Measurements from ENCODE around the gene MBOAT7.

MBOAT7 gene

DNA sequence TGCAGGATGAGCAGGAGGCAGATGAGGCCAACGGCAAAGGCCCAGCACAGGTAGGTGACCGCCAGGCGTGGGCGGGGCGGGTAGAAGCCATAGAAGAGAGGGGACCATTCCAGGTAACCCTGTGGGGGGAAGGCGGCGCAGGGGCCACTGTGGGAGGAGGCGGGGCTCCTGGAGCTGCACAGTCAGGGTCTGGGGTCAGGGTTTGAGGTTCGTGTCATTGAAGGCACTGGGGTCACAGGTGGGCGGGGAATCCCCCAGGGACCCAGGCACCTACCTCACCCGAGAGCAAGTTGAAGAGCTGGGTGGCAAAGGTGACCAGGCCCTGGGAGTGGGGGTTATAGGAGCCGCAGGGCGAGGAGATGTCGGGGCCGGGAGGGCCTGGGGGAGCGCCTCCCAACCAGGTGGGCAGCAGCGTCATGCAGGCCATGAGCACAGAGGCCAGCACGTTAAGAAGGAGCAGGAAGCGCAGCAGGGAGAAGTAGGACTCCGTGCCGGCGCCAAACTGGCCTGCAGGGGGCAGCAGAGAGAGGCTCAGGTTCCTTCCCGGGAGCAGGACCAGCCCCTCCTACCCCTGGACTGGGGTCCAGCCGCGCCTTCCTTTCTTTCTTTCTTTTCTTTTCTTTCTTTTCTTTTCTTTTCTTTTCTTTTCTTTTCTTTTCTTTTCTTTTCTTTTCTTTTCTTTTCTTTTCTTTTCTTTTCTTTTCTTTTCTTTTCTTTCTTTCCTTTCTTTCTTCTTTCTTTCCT lies 21.0 kb downstream of the MBOAT7 start:
- TF ChIP-seq, protein P1, sequence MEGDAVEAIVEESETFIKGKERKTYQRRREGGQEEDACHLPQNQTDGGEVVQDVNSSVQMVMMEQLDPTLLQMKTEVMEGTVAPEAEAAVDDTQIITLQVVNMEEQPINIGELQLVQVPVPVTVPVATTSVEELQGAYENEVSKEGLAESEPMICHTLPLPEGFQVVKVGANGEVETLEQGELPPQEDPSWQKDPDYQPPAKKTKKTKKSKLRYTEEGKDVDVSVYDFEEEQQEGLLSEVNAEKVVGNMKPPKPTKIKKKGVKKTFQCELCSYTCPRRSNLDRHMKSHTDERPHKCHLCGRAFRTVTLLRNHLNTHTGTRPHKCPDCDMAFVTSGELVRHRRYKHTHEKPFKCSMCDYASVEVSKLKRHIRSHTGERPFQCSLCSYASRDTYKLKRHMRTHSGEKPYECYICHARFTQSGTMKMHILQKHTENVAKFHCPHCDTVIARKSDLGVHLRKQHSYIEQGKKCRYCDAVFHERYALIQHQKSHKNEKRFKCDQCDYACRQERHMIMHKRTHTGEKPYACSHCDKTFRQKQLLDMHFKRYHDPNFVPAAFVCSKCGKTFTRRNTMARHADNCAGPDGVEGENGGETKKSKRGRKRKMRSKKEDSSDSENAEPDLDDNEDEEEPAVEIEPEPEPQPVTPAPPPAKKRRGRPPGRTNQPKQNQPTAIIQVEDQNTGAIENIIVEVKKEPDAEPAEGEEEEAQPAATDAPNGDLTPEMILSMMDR (IDR thresholded peaks at IDR 0.05; ENCODE audit: insufficient read depth, missing control alignments): peak; percentile 78
- peak; percentile 88 for DNase-seq (ENCODE audit: insufficient read length, low spot score)
- no peak for FAIRE-seq

DNA sequence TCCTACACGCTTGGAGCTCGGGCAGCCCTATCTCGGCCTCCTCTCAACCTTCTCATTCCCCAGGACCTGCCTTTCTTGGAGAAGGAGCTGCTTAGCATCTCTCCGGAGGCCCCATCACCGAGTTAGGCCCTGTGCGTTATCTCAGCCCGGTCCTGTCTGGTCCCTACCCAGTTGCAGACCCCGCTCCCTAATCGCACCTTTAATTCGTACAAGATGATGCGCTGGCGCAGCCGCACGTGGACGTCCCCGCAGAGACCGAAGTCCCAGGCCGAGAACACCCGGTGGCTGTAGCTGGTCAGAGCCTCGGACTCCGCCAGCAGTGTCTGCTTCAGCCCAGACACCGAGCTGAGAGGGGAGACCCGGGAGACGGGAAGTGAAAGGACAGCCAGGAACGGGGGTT lies 24.2 kb downstream of the MBOAT7 start:
- no peak for FAIRE-seq
- TF ChIP-seq, protein P1 (IDR thresholded peaks at IDR 0.05; ENCODE audit: insufficient read depth, missing control alignments): no peak

DNA sequence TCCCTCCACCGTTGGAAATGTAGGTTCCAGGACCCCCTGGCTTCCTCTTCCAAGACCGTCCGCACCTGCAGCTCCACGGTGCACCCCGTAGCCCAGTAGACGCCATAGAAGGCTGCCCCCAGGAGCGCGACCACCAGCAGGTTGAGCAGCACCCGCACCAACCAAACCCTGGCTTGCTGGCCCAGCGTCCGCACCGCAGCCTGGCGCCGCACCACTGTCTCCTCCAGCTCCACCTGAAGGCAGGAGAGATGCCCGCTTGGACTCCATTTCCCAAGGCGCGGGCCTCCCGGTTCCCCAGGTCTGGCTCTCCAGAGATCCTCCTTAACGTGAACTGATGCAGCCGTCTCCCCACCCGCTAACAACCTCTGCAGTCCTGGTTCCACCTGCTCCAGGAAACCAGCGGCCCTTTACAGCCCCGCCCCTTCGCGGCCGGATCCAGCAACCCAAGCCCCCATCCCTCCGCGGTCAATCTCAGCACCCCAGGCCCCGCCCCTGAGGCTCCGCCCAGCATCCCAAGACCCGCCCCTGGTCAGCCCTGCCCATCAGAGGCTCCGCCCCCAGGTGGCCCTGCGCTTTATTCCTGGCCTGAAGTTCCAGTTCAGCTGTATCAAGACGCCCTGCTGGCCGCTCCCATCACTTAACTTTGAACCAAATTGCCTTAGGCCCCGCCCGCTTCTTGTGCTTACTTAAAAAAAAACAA lies 24.9 kb downstream of the MBOAT7 start:
- no peak for DNase-seq (ENCODE audit: insufficient read length, low spot score)
- no peak for FAIRE-seq
- TF ChIP-seq, protein P1 (IDR thresholded peaks at IDR 0.05; ENCODE audit: insufficient read depth, missing control alignments): no peak

More for the DNA sequence above, 24.2 kb downstream of the MBOAT7 start:
- no peak for DNase-seq (ENCODE audit: insufficient read length, low spot score)

DNA sequence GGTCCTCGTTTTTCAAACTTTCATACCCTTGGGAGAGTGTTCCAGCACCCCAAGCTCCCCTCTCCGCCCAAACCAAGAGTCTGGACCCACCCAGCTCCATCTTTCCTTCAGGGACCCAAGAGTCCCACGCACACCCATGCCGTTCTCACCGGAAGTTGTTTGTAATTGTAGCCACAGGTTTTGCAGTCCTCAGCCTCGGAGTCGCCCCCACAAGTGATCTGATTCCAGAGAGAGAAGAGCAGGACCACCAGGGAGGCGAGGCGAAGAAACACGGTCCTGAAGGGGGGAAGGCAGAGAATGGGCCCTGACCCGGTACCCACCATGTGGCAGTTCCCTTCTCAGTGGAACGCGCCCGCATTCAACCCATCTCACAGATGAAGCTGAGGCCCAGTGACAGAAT lies 26.5 kb downstream of the MBOAT7 start:
- TF ChIP-seq, protein P1 (IDR thresholded peaks at IDR 0.05; ENCODE audit: insufficient read depth, missing control alignments): no peak
- FAIRE-seq: no peak

DNA sequence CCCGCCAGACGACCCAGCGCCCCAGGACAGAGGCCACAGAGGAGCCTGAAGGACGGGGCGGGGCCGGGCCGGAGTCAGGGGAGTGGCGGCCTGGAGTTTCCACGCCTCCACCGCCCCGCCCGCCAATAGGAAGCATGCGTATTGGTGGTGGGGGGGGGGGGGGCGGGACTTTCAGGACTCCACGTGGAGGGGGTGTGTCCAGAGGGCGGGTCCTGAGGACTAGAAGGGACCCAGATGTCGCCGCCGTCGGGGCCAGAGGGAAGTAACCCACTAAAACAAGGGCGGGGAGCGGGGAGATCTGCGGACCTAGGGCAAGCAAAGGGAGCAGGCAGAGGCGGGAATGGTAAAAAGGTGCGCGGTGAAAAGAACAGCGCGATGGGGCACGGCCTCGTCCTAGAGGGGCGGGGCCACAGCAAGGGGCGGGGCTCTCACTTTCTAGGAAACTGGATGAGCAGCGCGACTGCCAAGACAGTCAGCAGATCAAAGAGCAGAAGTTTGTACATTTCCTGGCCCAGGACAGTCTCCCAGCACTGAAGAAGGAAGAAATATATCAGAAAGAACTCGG lies 27.1 kb downstream of the MBOAT7 start:
- DNase-seq (ENCODE audit: insufficient read length, low spot score) (no peak), FAIRE-seq (no peak)
- TF ChIP-seq, protein P1 (IDR thresholded peaks at IDR 0.05; ENCODE audit: insufficient read depth, missing control alignments): no peak

More for the DNA sequence above, 26.5 kb downstream of the MBOAT7 start:
- no peak for DNase-seq (ENCODE audit: insufficient read length, low spot score)

DNA sequence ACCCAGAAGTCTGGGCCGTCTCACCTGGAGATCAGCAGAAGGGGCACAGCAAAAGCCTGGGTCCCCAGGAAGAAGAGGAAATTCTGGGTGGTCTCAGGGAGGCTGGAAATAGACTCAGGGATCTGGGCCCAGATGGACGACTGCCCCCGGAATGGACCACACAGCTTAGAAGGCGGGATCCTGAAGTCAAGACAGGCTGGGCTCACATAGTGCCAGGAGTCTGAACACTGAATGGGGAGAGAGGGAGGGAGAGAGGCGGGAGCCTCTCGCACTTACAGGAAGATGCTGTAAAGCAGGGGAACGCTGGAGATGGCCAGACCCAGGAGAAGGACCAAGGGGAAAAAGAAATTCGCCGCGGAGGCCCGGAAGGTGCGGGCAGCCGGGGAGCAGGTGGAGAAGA lies 28.5 kb downstream of the MBOAT7 start:
- DNase-seq (ENCODE audit: insufficient read length, low spot score) (no peak), FAIRE-seq (no peak)
- TF ChIP-seq, protein P1 (IDR thresholded peaks at IDR 0.05; ENCODE audit: insufficient read depth, missing control alignments): no peak

All from D721Med (cell line).